CMK (cell line): ENCODE measurements around the gene CBFA2T2.
"Not testable (repeated sequence)": the region's sequence is repeated elsewhere in the genome, so short reads cannot be mapped to it uniquely, and the experiment has no call there.

Experiments used
- DNase-seq: peaks from one replicate; pipeline ENCODE4 v3.0.0-alpha.2; 2010; ENCODE audit warnings: low read depth

Gene CBFA2T2

GRCh38 chr20:33490023-33490933 lies at the start of gene CBFA2T2:
CBFA2T2 (plus strand) TSS chr20:33490096; CDS start chr20:33490268, 172 bp downstream.
- DNase-seq, result peak; percentile 24

- not testable (repeated sequence) for DNase-seq
These were observed 49.3 kb upstream of the CBFA2T2 start for GRCh38 chr20:33440562-33440961.

GRCh38 chr20:33441142-33441955 lies 48.5 kb upstream of the CBFA2T2 start:
- no peak for DNase-seq

- no peak for DNase-seq
These were observed 47.5 kb upstream of the CBFA2T2 start for GRCh38 chr20:33442136-33443005.

- DNase-seq, result no peak
These were observed 46.8 kb upstream of the CBFA2T2 start for GRCh38 chr20:33443006-33443511.

- DNase-seq, result peak; percentile 69
These were observed 46.2 kb upstream of the CBFA2T2 start, which contains the start of gene SNTA1 for GRCh38 chr20:33443512-33444239. SNTA1 (minus strand) TSS chr20:33443763; CDS start chr20:33443620, 143 bp downstream.

GRCh38 chr20:33444797-33445560 lies 44.9 kb upstream of the CBFA2T2 start:
- no peak for DNase-seq

- no peak for DNase-seq
These were observed 43.8 kb upstream of the CBFA2T2 start for GRCh38 chr20:33445881-33446625.

GRCh38 chr20:33450867-33451266 lies 39.0 kb upstream of the CBFA2T2 start:
- no peak for DNase-seq

- peak; percentile 52 for DNase-seq
These were observed 32.8 kb upstream of the CBFA2T2 start for GRCh38 chr20:33456916-33457642.

- DNase-seq, result no peak
These were observed 30.3 kb upstream of the CBFA2T2 start for GRCh38 chr20:33459599-33459998.

GRCh38 chr20:33460711-33461110 lies 29.2 kb upstream of the CBFA2T2 start:
- no peak for DNase-seq

GRCh38 chr20:33463332-33464101 lies 26.4 kb upstream of the CBFA2T2 start:
- DNase-seq, result no peak

- not testable (repeated sequence) for DNase-seq
These were observed 25.1 kb upstream of the CBFA2T2 start for GRCh38 chr20:33464759-33465158.

- DNase-seq, result no peak
These were observed 24.2 kb upstream of the CBFA2T2 start for GRCh38 chr20:33465481-33466302.

- DNase-seq, result no peak
These were observed 23.6 kb upstream of the CBFA2T2 start for GRCh38 chr20:33466303-33466646.

GRCh38 chr20:33470457-33470856 lies 19.4 kb upstream of the CBFA2T2 start:
- no peak for DNase-seq
